ENCODE results near the gene UST. TPM values are rescaled to one million over a fixed set of nuclear protein-coding genes. Genes with fewer than 3 reads are reported as not detected.

The UST gene
- total RNA-seq, 2 experiments from 2014 or later = 1.4 to 4.1 TPM

GRCh38 chr6:148743476-148743875, 3.4 kb upstream of the UST start:
- TF ChIP-seq CTCF (conservative IDR thresholded peaks at IDR 0.05; ENCODE audit: low read length) (no peak), EZH2phosphoT487 (IDR thresholded peaks at IDR 0.05; ENCODE audit: borderline replicate concordance, low read depth, low read length) (no peak)

GRCh38 chr6:148745926-148746325, 904 bp upstream of the UST start:
- peak overlapping the region; percentile 84 for H3K4me3 ChIP-seq (ENCODE audit: low read depth, low read length, poor library complexity, severe bottlenecking)
- peak overlapping the region; percentile 96 for H2AFZ ChIP-seq (ENCODE audit: low read length)
- H3K9me2 ChIP-seq (ENCODE audit: insufficient read depth, low read length) = no peaks in the 10 kb centered on the region
- no peak for DNase-seq (ENCODE audit: low spot score)
- ChIA-PET CTCF (ENCODE audit: unreplicated experiment) (no interaction called here), POLR2A (no interaction called here)
- intact Hi-C loops (cut with micrococcal nuclease; ENCODE audit: unreplicated experiment) = loop anchor here (1.0 to 2.0 kb wide), 3 partner anchors 168 to 281 kb away; no protein-coding TSS in a partner anchor
- no peaks in the 10 kb centered on the region for H4K20me1 ChIP-seq (ENCODE audit: insufficient read depth, low read length)
- H3K9me3 ChIP-seq (ENCODE audit: low read length) = no peaks in the 10 kb centered on the region
- no peak overlapping the region for H3K27ac ChIP-seq (ENCODE audit: low read depth, low read length, poor library complexity, severe bottlenecking)
- TF ChIP-seq EZH2phosphoT487 (IDR thresholded peaks at IDR 0.05; ENCODE audit: borderline replicate concordance, low read depth, low read length) (no peak), CTCF (conservative IDR thresholded peaks at IDR 0.05; ENCODE audit: low read length) (no peak)
- BruUV-seq (replicated peaks) = no TSS peak
- no peaks in the 10 kb centered on the region for H3K36me3 ChIP-seq (ENCODE audit: insufficient read depth, low read length)
- H3K79me2 ChIP-seq (ENCODE audit: insufficient read depth, low read depth, low read length) = no peaks in the 10 kb centered on the region
- peak overlapping the region; percentile 77 for H3K4me2 ChIP-seq (ENCODE audit: low read length)
- H3K4me1 ChIP-seq (ENCODE audit: insufficient read depth, low read length, poor library complexity, severe bottlenecking) = peaks cover 14% of the 10 kb centered on the region

More at GRCh38 chr6:148743476-148743875, 3.4 kb upstream of the UST start:
- ChIA-PET POLR2A (interaction anchor here (0.6 kb wide), 1 partner anchor 1268 kb away, joined by 5 read pairs; no protein-coding TSS in a partner anchor), CTCF (ENCODE audit: unreplicated experiment) (no interaction called here)
- Histone ChIP-seq H3K27ac (ENCODE audit: low read depth, low read length, poor library complexity, severe bottlenecking) (no peak overlapping the region), H3K36me3 (ENCODE audit: insufficient read depth, low read length) (no peaks in the 10 kb centered on the region), H3K79me2 (ENCODE audit: insufficient read depth, low read depth, low read length) (no peaks in the 10 kb centered on the region), H3K9me2 (ENCODE audit: insufficient read depth, low read length) (no peaks in the 10 kb centered on the region), H3K9me3 (ENCODE audit: low read length) (no peaks in the 10 kb centered on the region), H3K4me1 (ENCODE audit: insufficient read depth, low read length, poor library complexity, severe bottlenecking) (peaks cover 14% of the 10 kb centered on the region), H3K4me3 (ENCODE audit: low read depth, low read length, poor library complexity, severe bottlenecking) (no peak overlapping the region), H3K4me2 (ENCODE audit: low read length) (no peak overlapping the region), H2AFZ (ENCODE audit: low read length) (no peak overlapping the region), H4K20me1 (ENCODE audit: insufficient read depth, low read length) (no peaks in the 10 kb centered on the region)
- no TSS peak for BruUV-seq (replicated peaks)
- no peak for DNase-seq (ENCODE audit: low spot score)
- intact Hi-C loops (cut with micrococcal nuclease; ENCODE audit: unreplicated experiment) = no loop called here

- POLR2A ChIA-PET = no interaction called here
- TF ChIP-seq CTCF (conservative IDR thresholded peaks at IDR 0.05; ENCODE audit: low read length) (no peak), EZH2phosphoT487 (IDR thresholded peaks at IDR 0.05; ENCODE audit: borderline replicate concordance, low read depth, low read length) (no peak)
- H2AFZ ChIP-seq (ENCODE audit: low read length) = peak overlapping the region; percentile 96
- H3K79me2 ChIP-seq (ENCODE audit: insufficient read depth, low read depth, low read length) = no peaks in the 10 kb centered on the region
- H3K9me2 ChIP-seq (ENCODE audit: insufficient read depth, low read length) = no peaks in the 10 kb centered on the region
- no peaks in the 10 kb centered on the region for H3K36me3 ChIP-seq (ENCODE audit: insufficient read depth, low read length)
- DNase-seq (ENCODE audit: low spot score) = no peak
- H3K27ac ChIP-seq (ENCODE audit: low read depth, low read length, poor library complexity, severe bottlenecking) = no peak overlapping the region
- no peaks in the 10 kb centered on the region for H4K20me1 ChIP-seq (ENCODE audit: insufficient read depth, low read length)
- H3K4me1 ChIP-seq (ENCODE audit: insufficient read depth, low read length, poor library complexity, severe bottlenecking) = peaks cover 14% of the 10 kb centered on the region
- BruUV-seq (replicated peaks) = no TSS peak
- peak overlapping the region; percentile 77 for H3K4me2 ChIP-seq (ENCODE audit: low read length)
- CTCF ChIA-PET (ENCODE audit: unreplicated experiment) = no interaction called here
- peak overlapping the region; percentile 84 for H3K4me3 ChIP-seq (ENCODE audit: low read depth, low read length, poor library complexity, severe bottlenecking)
- intact Hi-C loops (cut with micrococcal nuclease; ENCODE audit: unreplicated experiment) = loop anchor here (1.0 to 2.0 kb wide), 2 partner anchors 225 to 280 kb away; no protein-coding TSS in a partner anchor
- H3K9me3 ChIP-seq (ENCODE audit: low read length) = no peaks in the 10 kb centered on the region
Measured at GRCh38 chr6:148747145-148747470, 278 bp downstream of the UST start.

Data from OCI-LY7 (cell line).